Fibroblast of skin of right biceps (primary cell): ENCODE data around the gene MBNL2.

ENCODE experiments used
- DNase-seq: peaks from one replicate; pipeline ENCODE4 v3.0.0-alpha.2; 2013

MBNL2 gene

GRCh38 chr13:97212004-97212403, 10.1 kb upstream of the MBNL2 start:
- DNase-seq: no peak

DNA sequence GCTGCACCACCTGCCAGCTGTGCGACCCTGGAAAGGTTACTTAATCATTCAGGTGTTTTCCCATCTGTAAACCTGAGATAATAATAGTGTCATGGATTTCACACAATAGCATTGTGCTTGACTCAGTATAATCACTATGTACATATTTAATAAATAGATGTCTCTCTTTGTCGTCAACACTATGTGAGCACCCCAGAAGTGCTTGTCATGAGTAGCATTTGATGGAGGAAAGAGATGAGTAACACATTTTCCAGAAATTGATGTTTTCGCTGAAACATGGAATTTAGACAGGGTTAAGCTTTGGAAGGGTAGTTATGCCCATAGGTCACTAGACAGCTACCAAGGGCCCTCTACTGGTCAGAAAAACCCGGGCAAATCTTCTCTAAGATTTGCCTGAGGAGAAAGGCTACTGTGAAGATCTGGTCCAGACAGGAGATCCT, 9.5 kb upstream of the MBNL2 start:
- peak; percentile 50 for DNase-seq

DNA sequence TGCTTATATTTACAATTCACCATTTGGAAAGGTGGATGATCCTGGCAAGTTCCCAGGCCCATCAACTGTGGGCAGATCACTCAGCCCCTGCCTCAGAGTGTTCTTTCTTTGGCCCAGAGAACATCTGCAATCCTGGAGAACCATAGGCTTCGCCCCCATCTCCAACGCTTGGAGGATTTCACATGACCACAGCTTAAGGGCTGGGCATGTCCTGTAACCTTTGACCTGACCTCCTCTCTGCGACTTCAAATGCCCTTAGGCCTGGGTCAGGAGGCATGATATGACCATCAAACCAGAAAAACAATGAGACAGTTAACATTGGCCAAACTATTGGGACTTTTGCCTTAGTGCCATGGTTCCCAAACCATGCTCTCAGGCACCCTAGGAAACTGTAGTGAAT, 7.2 kb upstream of the MBNL2 start:
- no peak for DNase-seq

- no peak for DNase-seq
These were observed 6.8 kb upstream of the MBNL2 start for GRCh38 chr13:97215325-97215724.

GRCh38 chr13:97219226-97219625, 2.9 kb upstream of the MBNL2 start:
- DNase-seq: no peak

DNA sequence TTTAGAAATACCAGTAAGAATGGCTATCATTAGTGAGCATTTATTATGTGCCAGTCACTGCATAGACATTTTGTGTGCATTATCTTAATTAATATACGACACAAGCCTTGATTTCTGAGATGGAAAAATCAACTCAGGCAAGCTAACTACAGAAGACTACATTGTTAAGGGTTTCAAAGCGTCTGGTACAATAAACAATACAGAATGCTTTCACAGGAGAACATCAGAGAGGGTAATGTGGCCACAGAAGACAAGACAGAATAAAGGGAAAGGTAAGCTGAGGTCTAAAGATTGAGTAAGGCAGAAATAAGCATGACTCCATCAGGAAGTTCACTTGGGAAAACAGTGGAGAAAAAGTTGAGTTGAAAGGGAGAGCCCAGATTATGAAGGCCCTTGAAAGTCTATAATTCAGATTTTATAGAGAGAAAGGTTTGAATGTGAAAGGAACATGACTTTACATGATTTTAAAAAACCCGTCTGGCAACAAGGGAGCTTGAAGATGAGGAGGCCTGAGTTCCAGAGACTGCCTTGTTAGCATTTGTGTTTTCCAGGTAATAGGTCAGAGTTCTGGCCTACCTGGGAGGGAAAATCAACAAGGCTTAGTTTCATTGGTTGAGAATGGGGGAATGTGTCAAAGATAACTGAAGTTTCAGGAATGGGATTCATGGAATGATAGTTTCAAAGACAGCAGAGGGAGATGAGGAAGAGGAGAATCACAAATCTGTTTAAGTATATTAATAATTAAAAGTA, 1.8 kb upstream of the MBNL2 start:
- no peak for DNase-seq

GRCh38 chr13:97221046-97221445, 1.1 kb upstream of the MBNL2 start:
- DNase-seq: no peak

DNA sequence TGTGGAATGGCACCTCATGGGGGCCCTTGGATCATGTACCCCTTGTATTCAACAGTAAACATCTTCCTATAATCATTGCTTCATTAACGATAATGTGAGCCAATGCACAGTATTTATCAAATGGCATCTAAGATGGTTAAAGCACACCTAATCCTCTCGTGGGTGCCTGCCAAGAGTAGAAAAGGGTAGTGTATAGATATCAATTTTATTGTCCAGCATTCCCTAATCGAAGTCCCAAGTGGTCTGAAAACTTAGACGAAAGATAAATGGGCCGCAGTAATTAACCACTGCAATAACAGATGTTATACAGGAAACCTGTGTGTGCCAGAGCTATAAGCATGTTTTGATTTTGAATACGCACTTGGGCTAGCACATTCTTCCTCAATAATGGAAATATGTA, 667 bp upstream of the MBNL2 start:
- no peak for DNase-seq

DNA sequence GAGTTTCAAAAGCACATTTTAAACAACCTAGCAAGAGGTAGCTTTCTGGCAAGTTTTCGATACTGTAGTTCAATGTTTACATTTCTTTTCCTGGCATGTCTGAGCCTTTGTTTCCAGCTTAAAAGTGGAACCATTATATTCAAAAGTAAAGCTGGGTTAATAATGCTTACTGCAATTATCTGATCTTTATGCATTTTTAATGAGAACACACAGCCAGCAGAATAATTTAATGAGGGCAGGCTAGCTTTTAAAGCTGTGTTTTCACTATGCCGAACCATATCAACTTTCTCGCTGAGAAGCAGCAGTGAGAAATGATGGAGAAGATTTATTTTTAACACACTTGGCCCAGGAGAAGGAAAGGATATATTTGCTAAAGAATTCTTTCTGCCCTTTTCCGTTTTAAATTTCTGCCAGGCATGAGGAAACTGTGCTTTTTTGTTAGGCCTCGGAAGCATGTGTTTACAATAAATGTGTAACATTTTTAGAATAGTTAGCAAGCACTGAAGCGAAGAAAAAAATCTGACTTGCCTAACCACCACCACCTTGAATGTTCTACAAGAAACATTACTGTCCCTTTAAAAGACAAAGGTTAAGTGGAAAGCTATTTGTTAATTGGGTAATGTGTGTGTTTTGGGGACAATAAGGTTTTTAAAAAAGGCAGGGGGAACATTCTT, 1.0 kb downstream of the MBNL2 start:
- DNase-seq: no peak

DNA sequence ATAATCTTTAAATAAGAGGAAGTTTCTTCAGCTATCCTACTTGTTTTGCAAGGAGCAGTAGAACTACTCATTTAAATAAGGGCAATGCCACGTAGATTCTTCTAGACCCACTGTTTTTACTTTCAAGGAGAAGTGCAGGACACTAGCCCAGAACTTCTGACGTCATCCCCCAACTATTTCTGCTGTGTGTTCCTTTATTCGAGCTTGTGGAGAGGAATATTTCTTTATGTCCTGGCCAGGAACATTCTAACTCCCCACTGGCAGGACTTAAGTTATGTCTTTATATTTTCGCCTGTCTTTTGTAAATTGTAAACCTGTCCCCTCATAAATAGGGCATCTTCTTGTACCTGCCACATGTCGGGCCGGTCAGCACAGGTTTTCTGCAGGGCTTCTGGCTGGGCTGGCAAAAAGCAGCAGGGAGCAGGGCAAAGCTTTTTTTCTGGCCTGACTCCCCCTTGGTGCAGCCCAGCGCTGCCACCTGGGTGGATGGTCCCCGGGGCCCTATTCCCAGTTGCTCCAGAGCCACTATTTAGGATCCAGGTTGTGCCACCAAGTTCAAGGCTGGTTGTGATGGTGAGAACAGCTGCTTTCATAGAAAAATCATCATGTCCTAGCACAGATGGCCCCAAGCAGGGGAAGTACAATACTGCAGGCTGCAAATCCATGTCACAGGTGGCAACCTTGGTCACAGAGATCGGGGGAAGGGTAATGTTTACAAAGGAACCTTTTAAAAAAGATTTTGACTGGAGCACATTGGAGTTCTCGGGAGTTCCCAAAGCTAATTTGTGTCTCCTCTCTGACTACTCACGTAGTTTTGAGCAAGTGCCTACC, 1.8 kb downstream of the MBNL2 start:
- DNase-seq: peak; percentile 95

DNA sequence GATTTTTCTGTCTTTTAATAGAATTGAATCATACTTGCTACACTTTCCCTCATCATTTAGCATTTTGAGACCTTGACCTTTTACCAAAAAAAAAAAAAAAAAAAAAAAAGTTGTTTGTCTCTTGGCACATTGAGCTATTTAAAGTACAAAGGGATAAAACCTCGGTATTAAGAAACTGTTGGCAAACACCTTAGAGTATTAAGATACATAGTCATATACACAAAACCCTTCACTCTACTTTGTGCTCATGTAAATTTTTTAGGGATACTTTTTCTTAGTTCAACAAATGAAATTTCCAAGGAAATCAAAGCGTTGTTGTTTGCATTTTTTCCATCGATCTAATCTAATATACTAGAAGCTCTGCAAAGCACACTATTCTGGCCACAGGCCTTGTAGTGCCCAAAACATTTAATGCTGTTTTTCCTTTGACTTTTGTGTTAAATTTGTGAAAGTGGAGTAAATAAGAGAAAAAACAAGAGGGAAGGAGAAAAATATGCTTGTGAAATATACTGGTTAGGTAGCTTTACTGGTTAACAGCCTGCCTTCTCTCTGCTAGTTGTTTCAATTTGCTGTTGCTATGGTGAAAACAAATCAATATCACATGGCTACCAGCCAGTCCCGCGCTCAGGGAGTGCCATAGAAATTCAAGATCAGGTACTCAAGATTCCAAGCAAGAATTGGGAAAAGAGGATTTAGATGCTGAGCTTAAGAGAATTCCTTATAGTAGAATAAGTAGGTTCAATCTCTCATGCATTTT, 2.6 kb downstream of the MBNL2 start:
- DNase-seq: peak; percentile 43

- no peak for DNase-seq
These were observed 3.4 kb downstream of the MBNL2 start for GRCh38 chr13:97225533-97225932.

GRCh38 chr13:97226013-97226412, 3.9 kb downstream of the MBNL2 start:
- no peak for DNase-seq

GRCh38 chr13:97226788-97227627, 4.9 kb downstream of the MBNL2 start:
- DNase-seq: no peak

GRCh38 chr13:97228850-97229521, 6.9 kb downstream of the MBNL2 start:
- DNase-seq: peak; percentile 54

- no peak for DNase-seq
These were observed 7.6 kb downstream of the MBNL2 start for GRCh38 chr13:97229699-97230098.

DNA sequence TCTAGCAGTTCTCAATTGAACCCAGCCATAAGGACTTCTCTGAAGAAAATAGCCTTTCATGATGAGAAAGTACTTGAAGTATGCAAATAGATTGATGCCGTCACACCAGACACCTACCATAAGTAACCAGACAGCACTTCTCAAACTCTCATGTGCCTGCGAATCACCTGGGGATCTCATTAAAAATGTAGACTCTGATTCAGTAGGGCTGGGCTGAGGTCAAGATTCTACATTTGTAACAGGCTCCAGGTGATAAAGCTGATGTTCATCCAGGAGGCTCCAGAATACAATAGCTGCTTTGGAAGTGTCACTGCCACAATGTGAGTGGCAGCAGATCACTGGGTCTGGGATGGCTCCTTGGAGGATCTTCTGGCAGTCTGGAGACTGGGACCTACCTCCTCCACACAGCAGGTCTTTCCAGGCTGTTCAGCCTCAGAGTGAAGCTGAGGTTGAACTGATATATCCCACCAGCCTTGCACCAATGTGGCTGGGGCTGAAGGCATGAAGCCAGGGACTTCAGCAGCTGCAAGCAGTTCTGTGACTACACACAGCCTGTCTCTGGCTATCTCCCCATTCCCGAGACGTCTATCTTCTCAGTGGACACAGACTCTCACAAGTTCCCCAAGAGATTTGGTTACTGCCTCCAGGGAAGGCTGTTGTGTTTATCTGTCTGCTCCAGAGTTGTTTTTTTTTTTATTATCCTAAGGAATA, 9.1 kb downstream of the MBNL2 start:
- DNase-seq: peak; percentile 87

DNA sequence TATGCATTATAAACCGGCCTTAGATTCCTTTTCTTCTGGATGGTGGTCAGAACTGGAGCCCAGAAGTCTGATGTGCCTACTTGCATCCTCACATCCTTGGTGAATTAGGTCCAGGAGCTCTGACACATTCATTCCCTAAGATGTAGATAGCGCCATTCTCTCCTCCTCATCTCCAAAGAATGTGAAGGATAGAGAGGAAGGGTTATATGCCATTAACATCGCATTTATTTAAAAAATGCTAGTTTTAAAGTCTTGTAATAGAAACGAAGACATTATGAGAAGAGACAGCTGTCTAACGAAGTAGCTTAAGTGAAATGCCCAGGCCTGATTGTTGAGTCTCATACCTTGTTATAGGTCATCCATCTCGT, 9.7 kb downstream of the MBNL2 start:
- DNase-seq: no peak

- no peak for DNase-seq
These were observed 11.4 kb downstream of the MBNL2 start for GRCh38 chr13:97233499-97233898.

- no peak for DNase-seq
These were observed 12.1 kb downstream of the MBNL2 start for GRCh38 chr13:97234236-97234635.

- no peak for DNase-seq
These were observed 12.6 kb downstream of the MBNL2 start for GRCh38 chr13:97234742-97235141.
